SH-SY5Y (cell line): ENCODE data around the gene SETD4.

Source experiments
- GATA2 ChIP-seq: IDR thresholded peaks from 2 replicates; pipeline ENCODE4 v1.6.1; 2011; ENCODE audit warnings: mild to moderate bottlenecking, low read depth, low read length
- GATA3 ChIP-seq: IDR thresholded peaks from 2 replicates; pipeline ENCODE4 v1.6.1; 2011; ENCODE audit warnings: low read depth, mild to moderate bottlenecking, low read length, moderate library complexity

DNA sequence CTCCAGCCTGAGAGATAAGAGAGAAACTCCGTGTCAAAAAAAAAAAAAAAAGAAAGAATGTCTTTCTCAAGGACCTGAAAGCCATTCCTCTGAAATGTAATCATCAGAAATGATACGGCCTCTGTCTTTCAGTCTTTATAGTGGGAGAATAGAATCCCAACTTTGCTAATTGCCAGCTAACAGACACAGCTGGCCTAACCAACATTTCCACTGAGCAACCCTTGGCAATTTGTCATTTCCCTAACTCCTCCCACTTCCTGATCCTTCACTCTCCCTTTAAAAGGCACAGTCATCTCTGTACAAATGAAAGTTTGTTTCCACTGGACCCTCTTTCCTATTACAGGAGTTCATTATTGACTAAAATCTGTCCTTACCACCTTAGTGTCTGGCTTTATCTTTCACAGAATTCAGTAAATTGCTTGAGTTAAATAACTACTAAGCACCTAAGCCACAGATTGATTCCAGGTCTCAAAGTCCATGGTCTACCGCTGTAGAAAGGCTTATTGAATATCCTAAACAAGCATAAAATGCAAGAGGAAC, 5.2 kb upstream of the SETD4 start:
- TF ChIP-seq GATA2 (no peak), GATA3 (no peak)
